Upper lobe of left lung (tissue), 6 donors: Measurements from ENCODE around the gene DCTN2. TPM values are rescaled to one million over a fixed set of nuclear protein-coding genes. Genes with fewer than 3 reads are reported as not detected.
"Not testable (repeated sequence)": the region's sequence is repeated elsewhere in the genome, so short reads cannot be mapped to it uniquely, and the experiment has no call there.

Experiments used
- ATAC-seq, 2 donors: fragments of 200-7000 bp; cut with Tn5 transposase; one replicate each; pipeline ENCODE4 v1.9.1; 2022; ENCODE audit warnings: mild to moderate bottlenecking in 2 of 2, moderate library complexity in 2 of 2; ENCODE audit not compliant: low FRiP score in 2 of 2
- DNase-seq, 2 donors: peaks; one replicate each; pipeline ENCODE4 v3.0.0-alpha.2; 2019 to 2020
- H3K27ac ChIP-seq, 4 donors: fragments of 200-600 bp; sonication (generic); one replicate each; pipeline ENCODE4 v1.5.1; 2016 to 2019
- H3K27me3 ChIP-seq, 4 donors: fragments of 200-600 bp; sonication (generic); one replicate each; pipeline ENCODE4 v1.5.1; 2017 to 2019
- H3K36me3 ChIP-seq, 4 donors: fragments of 200-600 bp; sonication (generic); one replicate each; pipeline ENCODE4 v1.5.1; 2016 to 2019
- H3K4me1 ChIP-seq, 4 donors: fragments of 200-600 bp; sonication (generic); one replicate each; pipeline ENCODE4 v1.5.1; 2018 to 2019
- H3K4me3 ChIP-seq, 4 donors: fragments of 200-600 bp; sonication (generic); one replicate each; pipeline ENCODE4 v1.5.1; 2017 to 2019; ENCODE audit warnings: mild to moderate bottlenecking in 2 of 4, moderate library complexity in 1 of 4
- H3K9me3 ChIP-seq, 4 donors: fragments of 200-600 bp; sonication (generic); one replicate each; pipeline ENCODE4 v1.5.1; 2018 to 2019
- EP300 ChIP-seq, 4 donors: sonication (generic); formaldehyde crosslinking; IDR thresholded peaks; one replicate each; pipeline ENCODE4 v1.5.1; 2017; ENCODE audit warnings: antibody characterized with exemption in 4 of 4, control low read depth in 2 of 4
- POLR2A ChIP-seq, 4 donors: fragments of 450-650 bp; IDR thresholded peaks; one replicate each; pipeline ENCODE4 v1.5.1; 2016 to 2017; ENCODE audit warnings: antibody characterized with exemption in 4 of 4, mild to moderate bottlenecking in 2 of 4
- POLR2AphosphoS5 ChIP-seq, 2 donors: sonication (generic); formaldehyde crosslinking; IDR thresholded peaks; one replicate each; pipeline ENCODE4 v1.5.1; 2017; ENCODE audit warnings: antibody characterized with exemption in 2 of 2
- WGBS, 2 donors: methylation state at CpG; one replicate each; pipeline ENCODE4 v1.1.5; 2017 to 2018; 5-methylcytosine and 5-hydroxymethylcytosine counted together
- total RNA-seq, 6 donors: library from RNA; depleted of rRNA in 4 of 6; stranded (reverse); fragments of >200 nt in 4 of 6; gene quantifications; one replicate each; pipeline versions ENCODE4 v1.1.0 to v1.2.1, GENCODE V29; 2016 to 2021
- TF ChIP-seq, protein P1 (sequence below), 6 experiments: fragments of 450-650 bp in 4 of 6; fragments of 200-600 bp in 2 of 6; sonication (generic) in 2 of 6; IDR thresholded peaks; one replicate each; pipeline ENCODE4 v1.5.1; 2016 to 2019; ENCODE audit warnings: antibody characterized with exemption in 6 of 6
- donor health status: DM: no; HTN: no; CAD: no; lungs with moderate emphysema.
- donor health status: DM: no; HTN: yes; CAD: no; lungs with severe emphysema.

The DCTN2 gene
- total RNA-seq, 6 donors from 2014 or later: 83.1 to 145 (median 110) TPM

- Histone ChIP-seq H3K27me3 (no peaks in the 10 kb centered on the region), H3K27ac (no peak overlapping the region), H3K36me3 (peaks cover 21 to 95% (median 70%) of the 10 kb centered on the region in 4 donors), H3K9me3 (no peaks in the 10 kb centered on the region), H3K4me3 (no peak overlapping the region), H3K4me1 (peaks cover 6 to 18% (median 10%) of the 10 kb centered on the region in 4 donors)
- DNase-seq (no peak), ATAC-seq (no peak)
- TF ChIP-seq, protein P1, sequence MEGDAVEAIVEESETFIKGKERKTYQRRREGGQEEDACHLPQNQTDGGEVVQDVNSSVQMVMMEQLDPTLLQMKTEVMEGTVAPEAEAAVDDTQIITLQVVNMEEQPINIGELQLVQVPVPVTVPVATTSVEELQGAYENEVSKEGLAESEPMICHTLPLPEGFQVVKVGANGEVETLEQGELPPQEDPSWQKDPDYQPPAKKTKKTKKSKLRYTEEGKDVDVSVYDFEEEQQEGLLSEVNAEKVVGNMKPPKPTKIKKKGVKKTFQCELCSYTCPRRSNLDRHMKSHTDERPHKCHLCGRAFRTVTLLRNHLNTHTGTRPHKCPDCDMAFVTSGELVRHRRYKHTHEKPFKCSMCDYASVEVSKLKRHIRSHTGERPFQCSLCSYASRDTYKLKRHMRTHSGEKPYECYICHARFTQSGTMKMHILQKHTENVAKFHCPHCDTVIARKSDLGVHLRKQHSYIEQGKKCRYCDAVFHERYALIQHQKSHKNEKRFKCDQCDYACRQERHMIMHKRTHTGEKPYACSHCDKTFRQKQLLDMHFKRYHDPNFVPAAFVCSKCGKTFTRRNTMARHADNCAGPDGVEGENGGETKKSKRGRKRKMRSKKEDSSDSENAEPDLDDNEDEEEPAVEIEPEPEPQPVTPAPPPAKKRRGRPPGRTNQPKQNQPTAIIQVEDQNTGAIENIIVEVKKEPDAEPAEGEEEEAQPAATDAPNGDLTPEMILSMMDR (IDR thresholded peaks at IDR 0.05): no peak
- no peak for TF ChIP-seq POLR2A (IDR thresholded peaks at IDR 0.05)
- WGBS, 2 donors: 93 to 100% methylated on average over 5 of the region's 5 CpGs
These were observed 33.7 kb downstream of the DCTN2 start for GRCh38 chr12:57513266-57513665.

GRCh38 chr12:57512665-57513064 is 34.3 kb downstream of the DCTN2 start:
- 79 to 92% methylated on average over 6 of the region's 6 CpGs for WGBS, 2 donors
- H3K36me3 ChIP-seq: peaks cover 21 to 93% (median 71%) of the 10 kb centered on the region in 4 donors
- no peak for DNase-seq
- no peak for ATAC-seq
- no peaks in the 10 kb centered on the region for H3K9me3 ChIP-seq
- no peak overlapping the region for H3K4me3 ChIP-seq
- H3K27ac ChIP-seq: no peak overlapping the region
- TF ChIP-seq, protein P1 (IDR thresholded peaks at IDR 0.05): no peak
- TF ChIP-seq POLR2AphosphoS5 (IDR thresholded peaks at IDR 0.05): no peak
- no peak for TF ChIP-seq EP300 (IDR thresholded peaks at IDR 0.05)
- TF ChIP-seq POLR2A (IDR thresholded peaks at IDR 0.05): no peak
- H3K4me1 ChIP-seq: peaks cover 0 to 12% (median 4%) of the 10 kb centered on the region in 4 donors
- H3K27me3 ChIP-seq: no peaks in the 10 kb centered on the region

GRCh38 chr12:57511588-57512325 is 35.2 kb downstream of the DCTN2 start:
- Histone ChIP-seq H3K4me1 (peaks cover 0 to 3% (median 0%) of the 10 kb centered on the region in 4 donors), H3K36me3 (peaks cover 18 to 84% (median 64%) of the 10 kb centered on the region in 4 donors), H3K27me3 (no peaks in the 10 kb centered on the region), H3K9me3 (no peaks in the 10 kb centered on the region), H3K27ac (no peak overlapping the region), H3K4me3 (no peak overlapping the region)
- ATAC-seq (no peak), DNase-seq (no peak)
- WGBS, 2 donors: 95 to 96% methylated on average over 7 of the region's 7 CpGs
- TF ChIP-seq POLR2A (IDR thresholded peaks at IDR 0.05): no peak
- no peak for TF ChIP-seq POLR2AphosphoS5 (IDR thresholded peaks at IDR 0.05)
- TF ChIP-seq EP300 (IDR thresholded peaks at IDR 0.05): no peak
- TF ChIP-seq, protein P1 (IDR thresholded peaks at IDR 0.05): no peak

- Histone ChIP-seq H3K27me3 (no peaks in the 10 kb centered on the region), H3K36me3 (peaks cover 15 to 83% (median 60%) of the 10 kb centered on the region in 4 donors), H3K27ac (no peak overlapping the region), H3K4me3 (no peak overlapping the region), H3K9me3 (no peaks in the 10 kb centered on the region), H3K4me1 (no peaks in the 10 kb centered on the region)
- ATAC-seq: no peak
- TF ChIP-seq POLR2AphosphoS5 (IDR thresholded peaks at IDR 0.05) (no peak), POLR2A (IDR thresholded peaks at IDR 0.05) (no peak), EP300 (IDR thresholded peaks at IDR 0.05) (no peak)
- DNase-seq: no peak
- 97 to 100% methylated on average over 4 of the region's 4 CpGs for WGBS, 2 donors
These were observed 35.8 kb downstream of the DCTN2 start for GRCh38 chr12:57511161-57511560.

GRCh38 chr12:57507796-57508195 is 39.2 kb downstream of the DCTN2 start:
- not testable (repeated sequence) for H3K4me1 ChIP-seq, ATAC-seq, H3K27me3 ChIP-seq, H3K4me3 ChIP-seq, H3K9me3 ChIP-seq, H3K27ac ChIP-seq, DNase-seq
- 97% methylated on average over 21 of the region's 28 CpGs; no CpG with 5 or more reads in 1 of the 2 donors for WGBS, 2 donors
- H3K36me3 ChIP-seq: peaks cover 12 to 84% (median 65%) of the 10 kb centered on the region in 4 donors

DNA sequence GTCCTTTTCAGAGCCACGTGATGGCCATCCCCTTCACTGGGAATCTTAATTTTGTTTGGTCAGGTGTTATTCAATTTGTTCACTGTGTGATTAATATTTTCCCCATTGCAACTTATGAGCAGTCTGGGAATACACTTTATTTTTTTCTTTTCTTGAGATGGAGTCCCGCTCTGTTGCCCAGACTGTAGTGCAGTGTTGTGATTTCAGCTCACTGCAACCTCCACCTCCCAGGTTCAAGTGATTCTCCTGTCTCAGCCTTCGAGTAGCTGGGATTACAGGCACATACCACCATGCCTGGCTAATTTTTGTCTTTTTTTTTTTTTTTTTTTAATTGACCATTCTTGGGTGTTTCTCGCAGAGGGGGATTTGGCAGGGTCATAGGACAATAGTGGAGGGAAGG is 40.5 kb downstream of the DCTN2 start:
- not testable (repeated sequence) for H3K9me3 ChIP-seq, ATAC-seq, H3K27ac ChIP-seq, H3K27me3 ChIP-seq, H3K4me1 ChIP-seq, DNase-seq, H3K4me3 ChIP-seq
- peaks cover 11 to 84% (median 64%) of the 10 kb centered on the region in 4 donors for H3K36me3 ChIP-seq
- 72 to 78% methylated on average over 4 of the region's 4 CpGs for WGBS, 2 donors

GRCh38 chr12:57502311-57502969 is 44.6 kb downstream of the DCTN2 start:
- H3K36me3 ChIP-seq: peaks cover 26 to 91% (median 79%) of the 10 kb centered on the region in 4 donors
- not testable (repeated sequence) for H3K27ac ChIP-seq, H3K9me3 ChIP-seq, DNase-seq, H3K4me3 ChIP-seq, ATAC-seq, H3K4me1 ChIP-seq, H3K27me3 ChIP-seq
- WGBS, 2 donors: 92 to 93% methylated on average over 21 to 22 of the region's 22 CpGs
